ENCODE data around the gene FAM200C.

DNA sequence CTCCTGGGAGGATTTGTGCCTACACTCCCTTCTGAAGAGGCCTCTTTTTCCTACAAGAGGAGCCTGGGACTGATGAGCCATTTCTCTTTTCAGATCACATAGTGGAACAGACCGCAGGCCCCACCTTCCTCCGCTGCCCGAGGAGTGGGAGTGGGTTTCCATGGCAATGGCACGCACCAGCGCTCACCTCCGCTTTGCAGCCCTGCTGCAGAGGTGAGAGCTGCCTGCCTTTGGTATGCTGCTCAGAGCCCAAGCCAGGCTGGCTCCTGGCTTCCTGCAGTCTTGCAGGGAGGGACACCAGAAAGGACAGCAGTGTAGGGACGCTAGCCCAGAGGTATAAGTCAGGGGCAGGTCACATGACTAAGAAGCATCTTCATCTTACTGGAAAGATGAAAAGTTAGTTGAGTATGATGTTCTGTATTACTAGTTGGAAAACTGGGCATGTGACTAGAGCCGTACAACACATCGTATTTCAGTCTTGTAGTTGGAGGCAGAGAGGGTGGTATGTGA is 34.2 kb upstream of the FAM200C start:
- TF ChIP-seq, protein P1, sequence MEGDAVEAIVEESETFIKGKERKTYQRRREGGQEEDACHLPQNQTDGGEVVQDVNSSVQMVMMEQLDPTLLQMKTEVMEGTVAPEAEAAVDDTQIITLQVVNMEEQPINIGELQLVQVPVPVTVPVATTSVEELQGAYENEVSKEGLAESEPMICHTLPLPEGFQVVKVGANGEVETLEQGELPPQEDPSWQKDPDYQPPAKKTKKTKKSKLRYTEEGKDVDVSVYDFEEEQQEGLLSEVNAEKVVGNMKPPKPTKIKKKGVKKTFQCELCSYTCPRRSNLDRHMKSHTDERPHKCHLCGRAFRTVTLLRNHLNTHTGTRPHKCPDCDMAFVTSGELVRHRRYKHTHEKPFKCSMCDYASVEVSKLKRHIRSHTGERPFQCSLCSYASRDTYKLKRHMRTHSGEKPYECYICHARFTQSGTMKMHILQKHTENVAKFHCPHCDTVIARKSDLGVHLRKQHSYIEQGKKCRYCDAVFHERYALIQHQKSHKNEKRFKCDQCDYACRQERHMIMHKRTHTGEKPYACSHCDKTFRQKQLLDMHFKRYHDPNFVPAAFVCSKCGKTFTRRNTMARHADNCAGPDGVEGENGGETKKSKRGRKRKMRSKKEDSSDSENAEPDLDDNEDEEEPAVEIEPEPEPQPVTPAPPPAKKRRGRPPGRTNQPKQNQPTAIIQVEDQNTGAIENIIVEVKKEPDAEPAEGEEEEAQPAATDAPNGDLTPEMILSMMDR (conservative IDR thresholded peaks at IDR 0.05) = no peak
- TF ChIP-seq EZH2 (IDR thresholded peaks at IDR 0.05; ENCODE audit: low read depth) = no peak

Measured in PC-9 (cell line).